Activated CD4-positive, alpha-beta memory T cell treated with anti-CD3 and anti-CD28 coated beads for 36 hours (primary cell): ENCODE measurements around the gene GRIK3. TPM values are rescaled to one million over a fixed set of nuclear protein-coding genes. Genes with fewer than 3 reads are reported as not detected.

Experiments
- CTCF ChIA-PET: fragments of 350-600 bp; sonication (Branson Sonifier 250); formaldehyde crosslinking; loops from one replicate; lab custom pipeline; 2021; ENCODE audit warnings: antibody characterized with exemption, inconsistent platforms; lab: Charles Lee
- POLR2A ChIA-PET: fragments of 350-600 bp; sonication (Branson Sonifier 250); formaldehyde crosslinking; loops from one replicate; lab custom pipeline; 2021; ENCODE audit warnings: antibody characterized with exemption; lab: Charles Lee
- DNase-seq: peaks from one replicate; pipeline ENCODE4 v3.0.0-alpha.2; 2020
- H3K27ac Mint-ChIP-seq: one replicate; pipeline ENCODE4 v1.8.0; 2021; ENCODE audit warnings: mixed read lengths
- H3K27me3 Mint-ChIP-seq: one replicate; pipeline ENCODE4 v1.8.0; 2021; ENCODE audit warnings: mixed read lengths
- H3K36me3 Mint-ChIP-seq: one replicate; pipeline ENCODE4 v1.8.0; 2021; ENCODE audit warnings: mixed read lengths
- H3K4me1 Mint-ChIP-seq: one replicate; pipeline ENCODE4 v1.8.0; 2021; ENCODE audit warnings: low read depth, mixed read lengths
- H3K4me3 Mint-ChIP-seq: one replicate; pipeline ENCODE4 v1.8.0; 2021; ENCODE audit warnings: mild to moderate bottlenecking, mixed read lengths
- H3K9me3 Mint-ChIP-seq: one replicate; pipeline ENCODE4 v1.8.0; 2021; ENCODE audit warnings: mixed read lengths
- intact Hi-C: fragments of 100-400 bp; cut with micrococcal nuclease; formaldehyde crosslinking; loops from one replicate; pipeline ENCODE4 v1.15.1; 2023
- total RNA-seq, 2 experiments: library from RNA; stranded (reverse); gene quantifications; one replicate each; pipeline ENCODE4 v1.2.3, GENCODE V29; 2021

Gene GRIK3
- total RNA-seq, 2 experiments from 2014 or later = not detected

GRCh38 chr1:36965275-36966159 is 68.8 kb downstream of the GRIK3 start:
- ChIA-PET CTCF (no interaction called here), POLR2A (no interaction called here)
- no peaks in the 10 kb centered on the region for H3K36me3 Mint-ChIP-seq
- peaks cover 3% of the 10 kb centered on the region for H3K27me3 Mint-ChIP-seq
- no peaks in the 10 kb centered on the region for H3K9me3 Mint-ChIP-seq
- H3K4me3 Mint-ChIP-seq = no peak overlapping the region
- intact Hi-C loops = no loop called here
- no peaks in the 10 kb centered on the region for H3K4me1 Mint-ChIP-seq
- no peak for DNase-seq
- H3K27ac Mint-ChIP-seq = no peak overlapping the region

- no peak overlapping the region for H3K27ac Mint-ChIP-seq
- peaks cover 4% of the 10 kb centered on the region for H3K27me3 Mint-ChIP-seq
- no peaks in the 10 kb centered on the region for H3K36me3 Mint-ChIP-seq
- CTCF ChIA-PET = no interaction called here
- H3K9me3 Mint-ChIP-seq = no peaks in the 10 kb centered on the region
- H3K4me1 Mint-ChIP-seq = no peaks in the 10 kb centered on the region
- no peak for DNase-seq
- no peak overlapping the region for H3K4me3 Mint-ChIP-seq
- POLR2A ChIA-PET = no interaction called here
- intact Hi-C loops = no loop called here
These were observed 69.5 kb downstream of the GRIK3 start for GRCh38 chr1:36964830-36965229.

GRCh38 chr1:36963006-36963405 is 71.3 kb downstream of the GRIK3 start:
- CTCF ChIA-PET = no interaction called here
- peaks cover 4% of the 10 kb centered on the region for H3K27me3 Mint-ChIP-seq
- H3K4me1 Mint-ChIP-seq = no peaks in the 10 kb centered on the region
- DNase-seq = no peak
- POLR2A ChIA-PET = no interaction called here
- H3K27ac Mint-ChIP-seq = no peak overlapping the region
- H3K36me3 Mint-ChIP-seq = no peaks in the 10 kb centered on the region
- no peak overlapping the region for H3K4me3 Mint-ChIP-seq
- intact Hi-C loops = no loop called here
- H3K9me3 Mint-ChIP-seq = no peaks in the 10 kb centered on the region

- no peak for DNase-seq
- Mint-ChIP-seq H3K4me1 (no peaks in the 10 kb centered on the region), H3K27me3 (peaks cover 4% of the 10 kb centered on the region), H3K9me3 (no peaks in the 10 kb centered on the region), H3K27ac (no peak overlapping the region), H3K4me3 (no peak overlapping the region), H3K36me3 (no peaks in the 10 kb centered on the region)
- CTCF ChIA-PET = no interaction called here
- POLR2A ChIA-PET = no interaction called here
- intact Hi-C loops = no loop called here
These were observed 73.2 kb downstream of the GRIK3 start for GRCh38 chr1:36961062-36961615.

- H3K9me3 Mint-ChIP-seq = no peaks in the 10 kb centered on the region
- DNase-seq = no peak
- H3K27me3 Mint-ChIP-seq = peaks cover 6% of the 10 kb centered on the region
- no peak overlapping the region for H3K4me3 Mint-ChIP-seq
- H3K27ac Mint-ChIP-seq = no peak overlapping the region
- no peaks in the 10 kb centered on the region for H3K4me1 Mint-ChIP-seq
- CTCF ChIA-PET = no interaction called here
- intact Hi-C loops = no loop called here
- no peaks in the 10 kb centered on the region for H3K36me3 Mint-ChIP-seq
- POLR2A ChIA-PET = no interaction called here
These were observed 77.7 kb downstream of the GRIK3 start for GRCh38 chr1:36956570-36956969.

- CTCF ChIA-PET = no interaction called here
These were observed 79.3 kb downstream of the GRIK3 start for GRCh38 chr1:36955016-36955415.

GRCh38 chr1:36953061-36953460 is 81.3 kb downstream of the GRIK3 start:
- Mint-ChIP-seq H3K36me3 (no peaks in the 10 kb centered on the region), H3K4me1 (no peaks in the 10 kb centered on the region), H3K9me3 (no peaks in the 10 kb centered on the region), H3K27ac (no peak overlapping the region), H3K4me3 (no peak overlapping the region), H3K27me3 (peaks cover 7% of the 10 kb centered on the region)
- intact Hi-C loops = no loop called here
- POLR2A ChIA-PET = no interaction called here
- CTCF ChIA-PET = no interaction called here
- DNase-seq = no peak

More at GRCh38 chr1:36955016-36955415, 79.3 kb downstream of the GRIK3 start:
- intact Hi-C loops = no loop called here
- no peaks in the 10 kb centered on the region for H3K4me1 Mint-ChIP-seq
- POLR2A ChIA-PET = no interaction called here
- DNase-seq = no peak
- H3K4me3 Mint-ChIP-seq = no peak overlapping the region
- H3K9me3 Mint-ChIP-seq = no peaks in the 10 kb centered on the region
- H3K36me3 Mint-ChIP-seq = no peaks in the 10 kb centered on the region
- H3K27ac Mint-ChIP-seq = no peak overlapping the region
- peaks cover 7% of the 10 kb centered on the region for H3K27me3 Mint-ChIP-seq

GRCh38 chr1:36951761-36952160 is 82.6 kb downstream of the GRIK3 start:
- no peaks in the 10 kb centered on the region for H3K36me3 Mint-ChIP-seq
- intact Hi-C loops = no loop called here
- CTCF ChIA-PET = no interaction called here
- POLR2A ChIA-PET = no interaction called here
- no peaks in the 10 kb centered on the region for H3K4me1 Mint-ChIP-seq
- no peak overlapping the region for H3K4me3 Mint-ChIP-seq
- H3K9me3 Mint-ChIP-seq = no peaks in the 10 kb centered on the region
- no peak overlapping the region for H3K27ac Mint-ChIP-seq
- H3K27me3 Mint-ChIP-seq = peaks cover 9% of the 10 kb centered on the region
- no peak for DNase-seq

- no peaks in the 10 kb centered on the region for H3K36me3 Mint-ChIP-seq
- ChIA-PET POLR2A (no interaction called here), CTCF (no interaction called here)
- no peak for DNase-seq
- H3K4me1 Mint-ChIP-seq = no peaks in the 10 kb centered on the region
- H3K9me3 Mint-ChIP-seq = no peaks in the 10 kb centered on the region
- intact Hi-C loops = no loop called here
- peaks cover 9% of the 10 kb centered on the region for H3K27me3 Mint-ChIP-seq
- no peak overlapping the region for H3K4me3 Mint-ChIP-seq
- no peak overlapping the region for H3K27ac Mint-ChIP-seq
These were observed 83.0 kb downstream of the GRIK3 start for GRCh38 chr1:36951292-36951750.

- Mint-ChIP-seq H3K36me3 (no peaks in the 10 kb centered on the region), H3K27ac (no peak overlapping the region), H3K27me3 (peaks cover 9% of the 10 kb centered on the region), H3K4me1 (no peaks in the 10 kb centered on the region), H3K4me3 (no peak overlapping the region), H3K9me3 (no peaks in the 10 kb centered on the region)
- intact Hi-C loops = no loop called here
- no peak for DNase-seq
- ChIA-PET CTCF (no interaction called here), POLR2A (no interaction called here)
These were observed 83.6 kb downstream of the GRIK3 start for GRCh38 chr1:36950604-36951291.

GRCh38 chr1:36948606-36949005 is 85.7 kb downstream of the GRIK3 start:
- ChIA-PET POLR2A (no interaction called here), CTCF (no interaction called here)
- no peak overlapping the region for H3K4me3 Mint-ChIP-seq
- H3K9me3 Mint-ChIP-seq = no peaks in the 10 kb centered on the region
- H3K27me3 Mint-ChIP-seq = peaks cover 9% of the 10 kb centered on the region
- DNase-seq = no peak
- intact Hi-C loops = no loop called here
- H3K27ac Mint-ChIP-seq = no peak overlapping the region
- H3K4me1 Mint-ChIP-seq = no peaks in the 10 kb centered on the region
- no peaks in the 10 kb centered on the region for H3K36me3 Mint-ChIP-seq

GRCh38 chr1:36948147-36948546 is 86.2 kb downstream of the GRIK3 start:
- intact Hi-C loops = no loop called here
- ChIA-PET POLR2A (no interaction called here), CTCF (no interaction called here)
- Mint-ChIP-seq H3K4me3 (no peak overlapping the region), H3K27ac (no peak overlapping the region), H3K4me1 (no peaks in the 10 kb centered on the region), H3K36me3 (no peaks in the 10 kb centered on the region), H3K9me3 (no peaks in the 10 kb centered on the region), H3K27me3 (peaks cover 6% of the 10 kb centered on the region)
- no peak for DNase-seq
